Suprapubic skin (tissue), 4 donors: ENCODE data around the gene HNRNPF.

Source experiments
- CTCF ChIP-seq, 2 donors: fragments of 200-600 bp in 1 of 2; fragments of 450-650 bp in 1 of 2; sonication (generic) in 1 of 2; IDR thresholded peaks; one replicate each; pipeline ENCODE4 v1.5.1; 2016 to 2019; ENCODE audit warnings: antibody characterized with exemption in 2 of 2, mild to moderate bottlenecking in 1 of 2, moderate library complexity in 1 of 2
- EP300 ChIP-seq: sonication (generic); formaldehyde crosslinking; IDR thresholded peaks from one replicate; pipeline ENCODE4 v1.6.1; 2017; ENCODE audit warnings: antibody characterized with exemption
- POLR2AphosphoS5 ChIP-seq, 3 donors: sonication (generic); formaldehyde crosslinking; IDR thresholded peaks; one replicate each; pipeline ENCODE4 v1.6.1; 2017; ENCODE audit warnings: antibody characterized with exemption in 3 of 3

GRCh38 chr10:43458227-43458626, 49.2 kb upstream of the HNRNPF start:
- TF ChIP-seq CTCF (IDR thresholded peaks at IDR 0.05) (no peak), POLR2AphosphoS5 (IDR thresholded peaks at IDR 0.05) (no peak), EP300 (no peak)
